ENCODE results near the gene TMEM233.

TMEM233 gene

DNA sequence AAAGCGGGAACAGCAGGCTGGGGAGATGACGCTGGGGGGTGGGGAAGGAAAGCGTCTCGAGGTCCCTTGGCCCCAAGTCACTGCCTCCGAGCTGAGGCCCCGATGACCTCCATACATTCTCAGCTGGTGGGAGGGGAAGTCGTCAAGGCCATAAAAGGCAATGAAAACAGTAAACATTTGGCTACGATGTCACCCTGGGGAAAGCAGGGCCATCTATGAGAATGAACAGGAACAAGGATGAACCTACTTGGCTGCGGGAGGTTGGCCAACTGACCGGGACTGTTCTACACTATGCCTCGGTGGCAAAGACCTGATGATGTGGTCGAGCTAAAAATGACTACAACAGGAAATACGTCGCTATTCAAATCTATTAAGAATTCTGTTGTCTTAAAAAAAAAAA is 93.8 kb downstream of the TMEM233 start:
- Mint-ChIP-seq H3K4me3 (no peak overlapping the region), H3K4me1 (ENCODE audit: low read depth) (peaks cover 9% of the 10 kb centered on the region), H3K27ac (no peak overlapping the region), H3K36me3 (ENCODE audit: low read depth) (peaks cover 15% of the 10 kb centered on the region), H3K9me3 (no peaks in the 10 kb centered on the region), H3K27me3 (ENCODE audit: low read depth) (no peaks in the 10 kb centered on the region)

DNA sequence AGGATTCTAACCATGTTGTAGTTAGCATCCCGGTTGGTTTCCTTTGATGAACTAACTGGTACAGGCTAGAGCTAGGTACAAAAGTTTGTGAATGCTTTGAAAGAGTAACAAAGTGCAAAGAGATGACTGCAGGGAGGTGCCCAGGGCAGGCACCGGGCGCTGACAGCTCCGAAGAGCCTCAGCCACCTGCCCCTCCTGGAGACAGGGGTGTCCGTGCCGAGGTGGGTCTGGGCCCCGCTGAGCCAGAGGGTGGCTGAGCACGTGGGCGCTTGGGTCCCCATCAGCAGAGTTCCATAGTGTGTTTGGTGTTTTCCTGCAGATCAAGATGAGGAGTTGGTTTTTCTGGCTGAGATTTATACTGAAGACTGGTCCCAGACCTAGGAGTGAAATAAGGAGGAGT is 94.3 kb downstream of the TMEM233 start:
- Mint-ChIP-seq H3K4me3 (no peak overlapping the region), H3K4me1 (ENCODE audit: low read depth) (peaks cover 4% of the 10 kb centered on the region), H3K36me3 (ENCODE audit: low read depth) (peaks cover 17% of the 10 kb centered on the region), H3K9me3 (no peaks in the 10 kb centered on the region), H3K27me3 (ENCODE audit: low read depth) (no peaks in the 10 kb centered on the region), H3K27ac (no peak overlapping the region)

DNA sequence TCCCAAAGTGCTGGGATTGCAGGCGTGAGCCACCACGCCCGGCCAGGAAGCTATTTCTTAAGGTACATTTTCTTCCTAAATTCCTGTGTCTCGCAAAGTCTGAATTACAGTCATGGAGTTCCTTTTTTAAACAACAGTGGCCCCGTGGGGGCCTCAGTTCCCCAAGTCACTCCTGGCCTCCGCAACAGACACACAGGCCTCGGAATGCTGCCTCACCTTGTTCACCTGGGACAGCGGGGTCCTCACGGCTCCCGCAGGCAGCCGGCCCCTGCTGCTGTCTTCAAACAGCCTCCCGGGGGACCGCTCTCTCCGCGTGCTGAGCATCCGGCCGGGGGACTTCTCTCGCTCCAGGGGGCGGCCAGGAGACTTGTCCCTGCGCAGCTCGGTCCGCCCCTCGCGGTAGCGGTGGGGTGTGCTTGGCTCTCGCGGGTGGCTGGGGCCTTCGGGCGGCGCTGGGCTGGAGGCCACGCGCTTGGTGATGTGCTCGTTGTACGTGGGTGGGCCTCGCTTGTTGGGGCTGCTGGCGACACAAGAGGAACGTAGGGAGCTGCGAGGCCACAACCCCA is 96.4 kb downstream of the TMEM233 start:
- H3K4me1 Mint-ChIP-seq (ENCODE audit: low read depth) = peaks cover 2% of the 10 kb centered on the region
- no peaks in the 10 kb centered on the region for H3K27me3 Mint-ChIP-seq (ENCODE audit: low read depth)
- no peak overlapping the region for H3K27ac Mint-ChIP-seq
- H3K9me3 Mint-ChIP-seq = no peaks in the 10 kb centered on the region
- H3K4me3 Mint-ChIP-seq = no peak overlapping the region
- peaks cover 21% of the 10 kb centered on the region for H3K36me3 Mint-ChIP-seq (ENCODE audit: low read depth)

DNA sequence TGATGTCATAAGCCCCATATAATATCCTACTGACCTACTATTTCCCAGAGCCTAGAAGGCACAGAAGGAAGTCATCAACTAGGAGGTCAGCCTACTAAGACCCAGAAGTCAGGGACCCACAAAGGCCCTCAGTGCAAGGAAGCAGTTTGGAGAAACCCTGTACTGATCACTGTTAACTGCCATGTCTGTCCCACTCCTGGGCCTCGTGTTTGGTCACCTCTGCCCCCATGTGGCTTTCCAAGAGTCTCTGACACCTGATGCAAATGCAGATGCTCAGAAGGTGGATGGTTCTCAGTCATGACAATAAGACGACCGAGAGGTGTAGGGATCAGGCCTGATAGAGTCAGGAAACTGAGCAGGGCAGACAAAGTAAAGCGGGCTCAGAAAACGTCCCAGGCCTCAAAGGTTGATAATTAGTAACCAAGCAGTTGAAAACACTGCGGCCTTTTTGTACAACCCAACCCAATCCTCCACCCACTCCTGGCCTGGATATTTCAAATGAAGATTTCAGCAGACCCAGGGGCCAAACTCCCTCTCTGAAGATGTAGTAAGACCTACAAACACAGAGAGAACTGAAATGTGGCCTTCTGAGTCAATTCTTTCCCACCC is 97.7 kb downstream of the TMEM233 start:
- H3K27ac Mint-ChIP-seq = no peak overlapping the region
- no peaks in the 10 kb centered on the region for H3K9me3 Mint-ChIP-seq
- H3K4me3 Mint-ChIP-seq = no peak overlapping the region
- no peaks in the 10 kb centered on the region for H3K27me3 Mint-ChIP-seq (ENCODE audit: low read depth)
- H3K4me1 Mint-ChIP-seq (ENCODE audit: low read depth) = no peaks in the 10 kb centered on the region
- peaks cover 17% of the 10 kb centered on the region for H3K36me3 Mint-ChIP-seq (ENCODE audit: low read depth)

DNA sequence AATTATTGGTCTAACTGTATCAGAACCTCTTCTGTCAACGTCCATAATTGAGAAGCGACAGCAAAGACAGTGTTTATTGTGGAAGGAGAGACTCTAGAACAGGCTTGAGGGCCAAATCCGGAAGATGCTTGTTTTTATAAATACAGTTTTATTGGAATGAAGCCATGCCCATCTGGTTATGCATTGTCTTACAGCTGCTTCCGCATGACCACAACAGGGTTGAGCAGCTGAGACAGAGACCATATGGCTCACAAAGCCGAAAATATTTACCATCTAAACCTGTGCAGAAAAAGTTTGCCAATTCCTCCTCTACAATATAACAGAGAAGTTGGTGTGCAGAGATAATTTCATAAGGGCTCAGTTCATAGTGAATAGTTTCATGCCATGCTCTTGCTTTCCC is 98.8 kb downstream of the TMEM233 start:
- peaks cover 17% of the 10 kb centered on the region for H3K36me3 Mint-ChIP-seq (ENCODE audit: low read depth)
- H3K4me3 Mint-ChIP-seq = no peak overlapping the region
- H3K4me1 Mint-ChIP-seq (ENCODE audit: low read depth) = no peaks in the 10 kb centered on the region
- no peaks in the 10 kb centered on the region for H3K27me3 Mint-ChIP-seq (ENCODE audit: low read depth)
- H3K27ac Mint-ChIP-seq = no peak overlapping the region
- H3K9me3 Mint-ChIP-seq = no peaks in the 10 kb centered on the region

Data from T-helper 1 cell treated with Interleukin-12 subunit alpha and Interleukin-12 subunit beta and Interleukin-4 antibody, amounts not matched to agents 30 μg/mL and 1 μg/mL, for 36 hours (primary cell).